ENCODE results near the gene PTGIR. TPM values are rescaled to one million over a fixed set of nuclear protein-coding genes. Genes with fewer than 3 reads are reported as not detected.

The PTGIR gene
- total RNA-seq, 3 donors from 2014 or later (not counting 1 experiment from before 2014, with no cell fraction given): 0.75 to 1.4 (median 1.0) TPM

GRCh38 chr19:46635920-46636761 is 11.3 kb upstream of the PTGIR start, which contains the start of gene GNG8:
Gene GNG8, minus strand, starts transcription at chr19:46636202. Its CDS starts 1,520 bp downstream, at chr19:46634682.
- Mint-ChIP-seq H3K27me3 (ENCODE audit: low read depth in 2 of 2) (peaks cover 24 to 28% of the 10 kb centered on the region in 2 donors), H3K27ac (no peak within 1 kb of the TSS)

GRCh38 chr19:46634656-46635218 is 9.8 kb upstream of the PTGIR start:
- H3K27ac Mint-ChIP-seq: no peak overlapping the region

More at GRCh38 chr19:46635920-46636761, 11.3 kb upstream of the PTGIR start, which contains the start of gene GNG8:
- peak in 1 of 2 donors; percentile 60 for DNase-seq
- H3K9me3 ChIP-seq (ENCODE audit: control insufficient read depth, insufficient read depth, low read length): no peaks in the 10 kb centered on the region
- peak within 1 kb of the TSS; percentile 50 for H3K4me3 Mint-ChIP-seq
- H3K9me3 Mint-ChIP-seq: no peaks in the 10 kb centered on the region
- peaks cover 36% of the 10 kb centered on the region for H3K27me3 ChIP-seq (ENCODE audit: control insufficient read depth, insufficient read depth, low read length)
- peaks cover 0 to 12% of the 10 kb centered on the region in 2 donors for H3K4me1 Mint-ChIP-seq
- no peak for ATAC-seq
- peaks cover 46% of the 10 kb centered on the region for H3K4me1 ChIP-seq (ENCODE audit: control insufficient read depth, insufficient read depth, low read length)
- intact Hi-C loops (cut with micrococcal nuclease): no loop called here
- no peak within 1 kb of the TSS for H3K27ac ChIP-seq (ENCODE audit: low read length)
- TF ChIP-seq CTCF (IDR thresholded peaks at IDR 0.05): no peak
- no peaks in the 10 kb centered on the region for H3K36me3 ChIP-seq (ENCODE audit: control insufficient read depth, insufficient read depth, low read length)
- 23% methylated on average over 34 of the region's 34 CpGs for WGBS (ENCODE audit: insufficient coverage)
- no peaks in the 10 kb centered on the region for H3K36me3 Mint-ChIP-seq
- no peak within 1 kb of the TSS for H3K4me3 ChIP-seq (ENCODE audit: low read length)

GRCh38 chr19:46634045-46634655 is 9.3 kb upstream of the PTGIR start:
- under 1% methylated on average over 35 of the region's 38 CpGs for WGBS (ENCODE audit: insufficient coverage)
- H3K27ac Mint-ChIP-seq: peak overlapping the region; percentile 35 to 57

More at GRCh38 chr19:46634656-46635218, 9.8 kb upstream of the PTGIR start:
- H3K36me3 ChIP-seq (ENCODE audit: control insufficient read depth, insufficient read depth, low read length): no peaks in the 10 kb centered on the region
- 7% methylated on average over 23 of the region's 23 CpGs for WGBS (ENCODE audit: insufficient coverage)
- Mint-ChIP-seq H3K27me3 (ENCODE audit: low read depth in 2 of 2) (peaks cover 17 to 27% of the 10 kb centered on the region in 2 donors), H3K9me3 (no peaks in the 10 kb centered on the region), H3K36me3 (no peaks in the 10 kb centered on the region), H3K4me3 (peak overlapping the region; percentile 41), H3K4me1 (peaks cover 0 to 12% of the 10 kb centered on the region in 2 donors)
- peaks cover 26% of the 10 kb centered on the region for H3K27me3 ChIP-seq (ENCODE audit: control insufficient read depth, insufficient read depth, low read length)
- TF ChIP-seq CTCF (IDR thresholded peaks at IDR 0.05): no peak
- ATAC-seq (no peak), DNase-seq (no peak)
- H3K9me3 ChIP-seq (ENCODE audit: control insufficient read depth, insufficient read depth, low read length): no peaks in the 10 kb centered on the region
- H3K27ac ChIP-seq (ENCODE audit: low read length): no peak overlapping the region
- H3K4me3 ChIP-seq (ENCODE audit: low read length): no peak overlapping the region
- intact Hi-C loops (cut with micrococcal nuclease): loop anchor here (1.0 kb wide), 1 partner anchor 27 kb away; the partner anchor contains the start of gene DACT3
- peaks cover 41% of the 10 kb centered on the region for H3K4me1 ChIP-seq (ENCODE audit: control insufficient read depth, insufficient read depth, low read length)

More at GRCh38 chr19:46634045-46634655, 9.3 kb upstream of the PTGIR start:
- Mint-ChIP-seq H3K36me3 (no peaks in the 10 kb centered on the region), H3K4me3 (peak overlapping the region; percentile 61), H3K27me3 (ENCODE audit: low read depth in 2 of 2) (peaks cover 17 to 27% of the 10 kb centered on the region in 2 donors), H3K4me1 (peaks cover 0 to 12% of the 10 kb centered on the region in 2 donors), H3K9me3 (no peaks in the 10 kb centered on the region)
- intact Hi-C loops (cut with micrococcal nuclease): loop anchor here (1.0 kb wide), 1 partner anchor 27 kb away; the partner anchor contains the start of gene DACT3
- ATAC-seq (peak; percentile 72 to 85 (median 72)), DNase-seq (peak; percentile 75 to 97)
- Histone ChIP-seq H3K9me3 (ENCODE audit: control insufficient read depth, insufficient read depth, low read length) (no peaks in the 10 kb centered on the region), H3K27ac (ENCODE audit: low read length) (no peak overlapping the region), H3K4me3 (ENCODE audit: low read length) (peak overlapping the region; percentile 11), H3K36me3 (ENCODE audit: control insufficient read depth, insufficient read depth, low read length) (no peaks in the 10 kb centered on the region), H3K4me1 (ENCODE audit: control insufficient read depth, insufficient read depth, low read length) (peaks cover 35% of the 10 kb centered on the region), H3K27me3 (ENCODE audit: control insufficient read depth, insufficient read depth, low read length) (peaks cover 24% of the 10 kb centered on the region)
- no peak for TF ChIP-seq CTCF (IDR thresholded peaks at IDR 0.05)
